HFF-Myc (cell line): Measurements from ENCODE around the gene TIGIT.

Experiments used
- DNase-seq: peaks from one replicate; pipeline ENCODE4 v3.0.0-alpha.2; 2011; ENCODE audit warnings: low read depth; ENCODE audit errors: extremely low read depth
- H3K4me3 ChIP-seq: replicated peaks from 2 replicates; pipeline ENCODE4 v1.5.1; 2011; ENCODE audit warnings: low read depth, mild to moderate bottlenecking, control low read depth, low read length
- TF ChIP-seq, protein P1 (sequence below): IDR thresholded peaks from 2 replicates; pipeline ENCODE4 v1.5.1; 2012; ENCODE audit warnings: mild to moderate bottlenecking, low read depth, low read length, control low read depth; ENCODE audit errors: missing control alignments

Gene TIGIT

DNA sequence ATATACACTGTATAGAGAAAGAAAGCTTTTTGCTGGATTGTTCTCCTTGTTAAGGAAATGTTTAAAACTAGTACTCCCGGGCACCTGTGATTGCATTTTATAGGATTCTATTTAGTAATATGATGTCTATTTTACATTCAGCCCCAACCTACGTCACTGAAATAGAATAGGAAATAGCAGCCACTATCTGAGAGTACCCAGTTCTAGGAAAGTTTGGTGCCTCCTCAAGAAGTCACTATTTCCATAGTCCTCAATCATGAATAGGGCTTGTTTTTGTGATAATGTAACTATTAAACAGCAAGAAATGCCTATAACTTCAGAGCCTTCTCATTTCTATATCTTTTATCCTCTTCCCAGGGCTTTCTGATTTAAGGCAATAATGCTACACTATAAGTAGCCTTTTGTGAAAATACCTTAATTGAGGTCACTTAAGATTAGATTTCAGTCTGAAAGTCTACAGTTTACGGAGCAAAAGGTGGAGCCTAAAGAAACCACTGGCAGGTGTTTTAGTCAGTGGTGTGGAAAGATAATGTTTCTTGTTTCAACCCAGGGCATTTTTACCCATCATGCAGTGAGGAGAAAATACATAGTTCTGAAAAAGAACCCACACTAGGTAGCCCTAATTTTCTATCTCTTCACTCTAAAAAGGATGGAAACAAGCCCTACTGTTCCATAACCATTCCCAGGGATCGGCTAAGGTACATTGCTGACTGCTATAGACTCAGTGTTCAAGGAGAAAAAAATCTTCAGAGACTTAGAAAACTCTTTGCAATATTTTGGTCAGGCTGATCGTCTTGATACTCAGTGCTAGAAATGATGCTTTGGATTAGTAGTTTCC is 38.7 kb downstream of the TIGIT start:
- H3K4me3 ChIP-seq: no peak overlapping the region
- no peak for DNase-seq
- TF ChIP-seq, protein P1, sequence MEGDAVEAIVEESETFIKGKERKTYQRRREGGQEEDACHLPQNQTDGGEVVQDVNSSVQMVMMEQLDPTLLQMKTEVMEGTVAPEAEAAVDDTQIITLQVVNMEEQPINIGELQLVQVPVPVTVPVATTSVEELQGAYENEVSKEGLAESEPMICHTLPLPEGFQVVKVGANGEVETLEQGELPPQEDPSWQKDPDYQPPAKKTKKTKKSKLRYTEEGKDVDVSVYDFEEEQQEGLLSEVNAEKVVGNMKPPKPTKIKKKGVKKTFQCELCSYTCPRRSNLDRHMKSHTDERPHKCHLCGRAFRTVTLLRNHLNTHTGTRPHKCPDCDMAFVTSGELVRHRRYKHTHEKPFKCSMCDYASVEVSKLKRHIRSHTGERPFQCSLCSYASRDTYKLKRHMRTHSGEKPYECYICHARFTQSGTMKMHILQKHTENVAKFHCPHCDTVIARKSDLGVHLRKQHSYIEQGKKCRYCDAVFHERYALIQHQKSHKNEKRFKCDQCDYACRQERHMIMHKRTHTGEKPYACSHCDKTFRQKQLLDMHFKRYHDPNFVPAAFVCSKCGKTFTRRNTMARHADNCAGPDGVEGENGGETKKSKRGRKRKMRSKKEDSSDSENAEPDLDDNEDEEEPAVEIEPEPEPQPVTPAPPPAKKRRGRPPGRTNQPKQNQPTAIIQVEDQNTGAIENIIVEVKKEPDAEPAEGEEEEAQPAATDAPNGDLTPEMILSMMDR: no peak

DNA sequence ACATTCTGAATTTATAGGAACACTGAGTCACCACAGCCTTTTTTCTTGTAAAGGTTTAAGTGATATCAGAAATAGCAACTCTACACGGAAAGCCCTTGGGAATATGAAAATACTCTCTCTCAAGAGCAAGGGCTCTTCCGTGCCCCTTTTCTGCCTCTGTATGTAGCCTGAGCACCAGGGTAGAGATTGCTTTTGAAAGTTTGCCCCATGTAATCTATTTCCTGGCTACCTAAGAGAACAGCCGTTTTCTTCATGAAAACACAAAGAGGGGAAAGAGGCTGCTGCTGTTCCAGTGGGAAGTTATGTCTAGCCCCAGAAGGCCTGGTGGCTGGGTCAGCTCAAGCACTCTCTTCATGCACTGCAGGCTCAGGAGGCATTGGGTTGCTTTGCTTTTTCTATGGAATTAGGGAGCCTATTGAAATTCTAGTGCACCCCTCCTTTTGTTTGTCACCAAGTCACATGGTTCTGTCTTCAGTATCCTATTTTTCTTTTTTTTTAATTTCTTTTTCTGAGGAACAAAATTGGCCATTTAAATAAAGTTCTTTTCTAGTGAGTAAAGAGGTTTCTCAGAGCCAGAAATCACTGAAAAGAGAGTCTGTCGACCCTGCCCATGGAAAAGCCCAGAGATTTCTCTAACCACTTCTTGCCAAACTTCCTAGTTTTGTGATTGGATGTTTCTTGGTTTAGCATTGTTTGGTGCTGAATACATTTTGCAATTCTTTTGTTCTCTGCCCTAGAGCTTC is 39.5 kb downstream of the TIGIT start:
- TF ChIP-seq, protein P1: no peak
- no peak overlapping the region for H3K4me3 ChIP-seq
- no peak for DNase-seq

GRCh38 chr3:114333923-114334240 is 40.1 kb downstream of the TIGIT start:
- no peak for DNase-seq
- TF ChIP-seq, protein P1: no peak
- no peak overlapping the region for H3K4me3 ChIP-seq

DNA sequence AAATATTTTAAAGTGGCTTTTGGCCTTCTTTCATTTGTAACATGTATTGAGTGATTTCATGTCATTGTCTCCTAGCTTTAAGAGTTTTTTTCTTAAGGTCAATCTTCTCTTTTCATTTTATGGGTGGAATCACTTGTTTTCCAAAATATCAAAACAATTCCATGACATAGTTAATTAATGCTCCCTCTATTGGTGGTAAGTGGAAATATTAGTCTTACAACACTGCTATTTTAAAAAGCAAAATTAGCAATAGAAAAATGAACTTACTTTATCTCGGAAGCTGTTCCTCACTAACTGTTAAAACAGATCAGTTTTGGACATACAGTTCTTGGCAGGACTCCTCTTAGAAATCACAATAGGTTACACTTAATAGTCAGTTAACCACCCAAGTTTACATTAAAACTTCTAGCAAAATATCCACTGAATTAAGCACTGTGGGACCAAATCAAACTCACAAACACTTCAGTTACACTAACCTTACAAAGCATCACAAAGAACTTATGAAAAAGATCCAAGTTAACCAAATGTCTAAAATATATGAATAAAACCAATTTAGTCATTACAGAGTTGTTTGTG is 42.4 kb downstream of the TIGIT start:
- no peak overlapping the region for H3K4me3 ChIP-seq
- DNase-seq: no peak
- TF ChIP-seq, protein P1: peak; percentile 20

DNA sequence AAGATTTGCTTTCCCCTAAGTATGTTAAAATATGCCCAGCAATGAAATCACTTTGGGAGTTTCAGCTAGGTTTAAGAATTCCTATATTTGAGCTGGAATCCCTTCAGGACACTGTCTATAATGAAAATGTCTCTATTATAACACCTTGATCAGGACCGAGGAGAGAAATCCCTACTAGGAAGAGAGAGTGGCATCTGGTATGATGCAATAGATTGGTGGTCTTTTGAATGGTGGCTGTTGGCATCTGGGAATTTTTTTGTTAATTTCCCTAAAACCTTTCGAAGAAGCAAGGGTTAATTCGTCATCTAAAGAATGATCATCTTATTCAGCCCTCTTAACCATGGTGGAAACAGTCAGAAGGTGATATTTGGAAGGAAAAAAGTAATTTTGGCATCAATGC is 43.0 kb downstream of the TIGIT start:
- TF ChIP-seq, protein P1: no peak
- no peak for DNase-seq

GRCh38 chr3:114338651-114339357 is 45.0 kb downstream of the TIGIT start:
- TF ChIP-seq, protein P1: no peak
- DNase-seq: no peak

More for the DNA sequence above, 43.0 kb downstream of the TIGIT start:
- H3K4me3 ChIP-seq: no peak overlapping the region

More at GRCh38 chr3:114338651-114339357, 45.0 kb downstream of the TIGIT start:
- H3K4me3 ChIP-seq: no peak overlapping the region
